H7 (cell line): ENCODE data around the gene ERC1. TPM values are rescaled to one million over a fixed set of nuclear protein-coding genes. Genes with fewer than 3 reads are reported as not detected.

Source experiments
- DNase-seq: peaks from one replicate; pipeline ENCODE4 v3.0.0; 2012
- H3K27me3 ChIP-seq: 2 replicates; pipeline ENCODE4 v1.6.0; 2011; ENCODE audit warnings: mild to moderate bottlenecking, low read length; ENCODE audit not compliant: control insufficient read depth, insufficient read depth
- H3K36me3 ChIP-seq: replicated peaks from 2 replicates; pipeline ENCODE4 v1.5.1; 2011; ENCODE audit warnings: low read length; ENCODE audit not compliant: control insufficient read depth, insufficient read depth
- H3K4me3 ChIP-seq: 2 replicates; pipeline ENCODE4 v1.5.1; 2011; ENCODE audit warnings: low read depth, mild to moderate bottlenecking, control low read depth, low read length, moderate library complexity; ENCODE audit not compliant: insufficient read depth
- total RNA-seq: library from RNA; depleted of rRNA; stranded (reverse); fragments of >200 nt; shearing (Covaris generic); gene quantifications from 2 replicates; pipeline ENCODE4 v1.2.3, GENCODE V29; 2014; rRNA removed

Gene ERC1
- 10.3 and 17.0 TPM in 2 replicates for total RNA-seq

- peak within 1 kb of the TSS; percentile 95 for H3K4me3 ChIP-seq
- H3K27me3 ChIP-seq: no peaks in the 10 kb centered on the region
- H3K36me3 ChIP-seq: no peaks in the 10 kb centered on the region
- peak; percentile 97 for DNase-seq
Measured at GRCh38 chr12:990661-991349, at the start of gene ERC1. Gene ERC1, plus strand, starts transcription at chr12:991223. Its CDS starts 36,681 bp downstream, at chr12:1027904.

- peaks cover 1% of the 10 kb centered on the region; the same call in 1 of the 2 replicates for H3K36me3 ChIP-seq
- no peaks in the 10 kb centered on the region for H3K27me3 ChIP-seq
- H3K4me3 ChIP-seq: no peak overlapping the region
- DNase-seq: no peak
Measured at GRCh38 chr12:943051-943450, 48.0 kb upstream of the ERC1 start.

GRCh38 chr12:944211-944610 is 46.8 kb upstream of the ERC1 start:
- Histone ChIP-seq H3K4me3 (no peak overlapping the region), H3K27me3 (no peaks in the 10 kb centered on the region), H3K36me3 (peaks cover 1% of the 10 kb centered on the region; the same call in 1 of the 2 replicates)
- no peak for DNase-seq

GRCh38 chr12:946212-946611 is 44.8 kb upstream of the ERC1 start:
- Histone ChIP-seq H3K36me3 (peaks cover 1% of the 10 kb centered on the region; the same call in 1 of the 2 replicates), H3K27me3 (no peaks in the 10 kb centered on the region), H3K4me3 (no peak overlapping the region)
- DNase-seq: no peak

- Histone ChIP-seq H3K36me3 (peaks cover 1% of the 10 kb centered on the region; the same call in 1 of the 2 replicates), H3K27me3 (no peaks in the 10 kb centered on the region), H3K4me3 (no peak overlapping the region)
- DNase-seq: no peak
Measured at GRCh38 chr12:946631-947030, 44.4 kb upstream of the ERC1 start.

- no peaks in the 10 kb centered on the region for H3K27me3 ChIP-seq
- DNase-seq: no peak
- H3K36me3 ChIP-seq: peaks cover 1% of the 10 kb centered on the region; the same call in 1 of the 2 replicates
Measured at GRCh38 chr12:948238-948637, 42.8 kb upstream of the ERC1 start.

GRCh38 chr12:949453-950191 is 41.4 kb upstream of the ERC1 start, which contains the start of gene RAD52:
Gene RAD52, minus strand, starts transcription at chr12:949694. Its CDS starts 16,636 bp downstream, at chr12:933058.
- peak; percentile 95 for DNase-seq
- H3K4me3 ChIP-seq: peak within 1 kb of the TSS; percentile 90

More at GRCh38 chr12:948238-948637, 42.8 kb upstream of the ERC1 start:
- no peak overlapping the region; the same call in none of the 2 replicates for H3K4me3 ChIP-seq

GRCh38 chr12:951176-951575 is 39.8 kb upstream of the ERC1 start:
- no peak for DNase-seq
- Histone ChIP-seq H3K4me3 (no peak overlapping the region), H3K36me3 (no peaks in the 10 kb centered on the region), H3K27me3 (no peaks in the 10 kb centered on the region)

More at GRCh38 chr12:949453-950191, 41.4 kb upstream of the ERC1 start, which contains the start of gene RAD52:
- no peaks in the 10 kb centered on the region for H3K27me3 ChIP-seq
- no peaks in the 10 kb centered on the region for H3K36me3 ChIP-seq

GRCh38 chr12:953776-954175 is 37.2 kb upstream of the ERC1 start:
- Histone ChIP-seq H3K4me3 (no peak overlapping the region), H3K36me3 (no peaks in the 10 kb centered on the region), H3K27me3 (no peaks in the 10 kb centered on the region)
- no peak for DNase-seq

- Histone ChIP-seq H3K36me3 (no peaks in the 10 kb centered on the region), H3K27me3 (no peaks in the 10 kb centered on the region), H3K4me3 (no peak overlapping the region)
- no peak for DNase-seq
Measured at GRCh38 chr12:954741-955140, 36.3 kb upstream of the ERC1 start.

GRCh38 chr12:955939-956338 is 35.1 kb upstream of the ERC1 start:
- no peak overlapping the region for H3K4me3 ChIP-seq

GRCh38 chr12:958588-959123 is 32.4 kb upstream of the ERC1 start:
- H3K27me3 ChIP-seq: no peaks in the 10 kb centered on the region
- H3K4me3 ChIP-seq: no peak overlapping the region
- no peaks in the 10 kb centered on the region for H3K36me3 ChIP-seq
- DNase-seq: no peak

More at GRCh38 chr12:955939-956338, 35.1 kb upstream of the ERC1 start:
- H3K27me3 ChIP-seq: no peaks in the 10 kb centered on the region
- H3K36me3 ChIP-seq: no peaks in the 10 kb centered on the region
- DNase-seq: no peak

- no peak for DNase-seq
- Histone ChIP-seq H3K4me3 (no peak overlapping the region), H3K27me3 (no peaks in the 10 kb centered on the region), H3K36me3 (no peaks in the 10 kb centered on the region)
Measured at GRCh38 chr12:966724-967123, 24.3 kb upstream of the ERC1 start.

GRCh38 chr12:967641-968040 is 23.4 kb upstream of the ERC1 start:
- DNase-seq: no peak

More at GRCh38 chr12:967641-968040, 23.4 kb upstream of the ERC1 start:
- Histone ChIP-seq H3K4me3 (no peak overlapping the region), H3K36me3 (no peaks in the 10 kb centered on the region), H3K27me3 (no peaks in the 10 kb centered on the region)
